ENCODE data around the gene LRRC59. TPM values are rescaled to one million over a fixed set of nuclear protein-coding genes. Genes with fewer than 3 reads are reported as not detected.

The LRRC59 gene
- total RNA-seq (100 to 1,000 TPM in 1 of 6 donors, 10 to 100 TPM in 5; 66.7 to 114 (median 74.2) TPM), polyA plus RNA-seq (10 to 100 TPM; 29.3 to 33.0 TPM)

DNA sequence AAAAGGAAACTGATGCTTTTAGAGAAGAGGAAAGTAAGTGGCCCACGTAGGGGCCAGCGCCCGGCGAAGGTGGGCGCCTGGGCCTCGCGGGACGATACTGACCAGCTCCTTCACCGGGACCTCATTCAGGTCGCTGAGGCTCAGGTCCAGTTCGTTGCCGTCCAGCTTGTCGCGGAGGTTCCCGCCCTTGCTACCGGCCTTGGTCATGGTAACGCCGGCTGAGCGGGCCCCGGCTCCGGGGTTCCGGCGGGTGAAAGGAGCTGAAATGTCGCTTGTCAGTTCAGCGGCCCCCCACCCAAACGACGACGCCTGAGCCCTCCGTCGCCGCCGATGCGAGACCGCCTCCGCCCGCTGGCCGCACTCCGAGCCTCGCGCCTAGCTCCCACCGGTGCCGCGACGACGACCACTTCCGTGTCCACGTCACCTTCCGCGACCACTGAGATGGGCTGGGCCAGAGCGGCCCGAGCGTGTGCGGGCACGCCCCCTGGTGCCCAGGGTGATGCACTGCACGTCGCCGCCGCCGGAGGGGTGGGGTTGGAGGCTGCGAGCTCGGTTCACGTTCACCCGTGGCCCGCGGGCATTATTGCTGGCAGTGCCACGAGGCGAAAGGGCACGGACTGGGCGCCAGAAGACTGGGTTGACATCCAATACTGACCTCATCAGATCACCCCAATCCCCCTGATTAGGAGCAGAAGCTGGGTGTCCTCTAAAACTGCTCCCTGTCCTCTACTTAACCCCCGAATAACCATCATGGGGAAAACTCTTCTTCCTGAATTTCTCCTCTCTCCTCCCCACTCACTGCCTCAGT, at the start of gene LRRC59:
Gene LRRC59, minus strand, starts transcription at position 413 of the 808 bp plus-strand sequence. Its CDS starts 206 bp downstream, at position 207.
- TF ChIP-seq, protein P1, sequence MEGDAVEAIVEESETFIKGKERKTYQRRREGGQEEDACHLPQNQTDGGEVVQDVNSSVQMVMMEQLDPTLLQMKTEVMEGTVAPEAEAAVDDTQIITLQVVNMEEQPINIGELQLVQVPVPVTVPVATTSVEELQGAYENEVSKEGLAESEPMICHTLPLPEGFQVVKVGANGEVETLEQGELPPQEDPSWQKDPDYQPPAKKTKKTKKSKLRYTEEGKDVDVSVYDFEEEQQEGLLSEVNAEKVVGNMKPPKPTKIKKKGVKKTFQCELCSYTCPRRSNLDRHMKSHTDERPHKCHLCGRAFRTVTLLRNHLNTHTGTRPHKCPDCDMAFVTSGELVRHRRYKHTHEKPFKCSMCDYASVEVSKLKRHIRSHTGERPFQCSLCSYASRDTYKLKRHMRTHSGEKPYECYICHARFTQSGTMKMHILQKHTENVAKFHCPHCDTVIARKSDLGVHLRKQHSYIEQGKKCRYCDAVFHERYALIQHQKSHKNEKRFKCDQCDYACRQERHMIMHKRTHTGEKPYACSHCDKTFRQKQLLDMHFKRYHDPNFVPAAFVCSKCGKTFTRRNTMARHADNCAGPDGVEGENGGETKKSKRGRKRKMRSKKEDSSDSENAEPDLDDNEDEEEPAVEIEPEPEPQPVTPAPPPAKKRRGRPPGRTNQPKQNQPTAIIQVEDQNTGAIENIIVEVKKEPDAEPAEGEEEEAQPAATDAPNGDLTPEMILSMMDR (IDR thresholded peaks at IDR 0.05), result peak; percentile 97 to 99 (median 98)
- H3K36me3 ChIP-seq, result peaks cover 0 to 21% (median 14%) of the 10 kb centered on the region in 3 donors
- H3K27me3 ChIP-seq, result no peaks in the 10 kb centered on the region
- intact Hi-C loops (cut with DNase I), result no loop called here
- 0 to 1% methylated on average over 69 to 70 of the region's 70 CpGs for WGBS, 2 donors
- H3K27ac ChIP-seq, result peak within 1 kb of the TSS; percentile 81 to 97 (median 94)
- H3K9me3 ChIP-seq, result no peaks in the 10 kb centered on the region
- peak within 1 kb of the TSS; percentile 40 to 94 (median 81) for H3K4me3 ChIP-seq
- DNase-seq (peak; percentile 83 to 98 (median 92)), FAIRE-seq (no peak), ATAC-seq (peak; percentile 78 to 97 (median 90))
- peaks cover 9 to 16% (median 13%) of the 10 kb centered on the region in 3 donors for H3K4me1 ChIP-seq

DNA sequence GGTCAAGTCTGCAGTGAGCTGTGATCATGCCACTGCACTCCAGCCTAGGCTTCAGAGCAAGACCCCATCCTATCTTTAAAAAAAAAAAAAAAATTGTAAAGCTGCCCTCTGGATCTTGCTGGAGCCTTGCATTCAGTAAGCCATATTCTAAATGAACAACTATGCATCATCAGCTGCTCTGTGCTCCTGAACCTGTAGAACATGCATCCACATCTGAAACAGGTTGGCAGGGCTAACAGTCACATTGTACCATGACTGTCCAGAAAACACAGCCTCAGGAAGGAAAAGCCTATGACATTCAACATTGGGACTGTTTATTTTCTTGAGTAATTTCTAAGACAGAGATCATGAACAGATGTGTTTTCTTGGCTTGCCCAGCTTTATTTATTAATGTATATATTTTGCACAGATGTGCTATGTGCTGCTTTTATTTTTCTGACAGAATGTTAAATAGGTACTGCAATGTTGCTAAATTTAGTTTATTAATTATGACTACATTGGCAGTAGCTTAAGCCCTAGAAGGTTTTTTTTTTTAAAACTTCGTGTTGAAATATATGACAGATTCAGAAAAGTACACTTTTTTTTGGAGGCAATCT, 48.5 kb upstream of the LRRC59 start:
- H3K4me1 ChIP-seq, result peaks cover 22 to 30% (median 27%) of the 10 kb centered on the region in 3 donors
- FAIRE-seq (no peak), ATAC-seq (no peak), DNase-seq (no peak)
- intact Hi-C loops (cut with DNase I), result no loop called here
- no peak overlapping the region for H3K4me3 ChIP-seq
- H3K27me3 ChIP-seq, result no peaks in the 10 kb centered on the region
- TF ChIP-seq, protein P1 (IDR thresholded peaks at IDR 0.05), result no peak
- 20 to 27% methylated on average over 1 of the region's 1 CpG for WGBS, 2 donors
- no peak overlapping the region for H3K27ac ChIP-seq
- H3K9me3 ChIP-seq, result no peaks in the 10 kb centered on the region
- H3K36me3 ChIP-seq, result no peaks in the 10 kb centered on the region

DNA sequence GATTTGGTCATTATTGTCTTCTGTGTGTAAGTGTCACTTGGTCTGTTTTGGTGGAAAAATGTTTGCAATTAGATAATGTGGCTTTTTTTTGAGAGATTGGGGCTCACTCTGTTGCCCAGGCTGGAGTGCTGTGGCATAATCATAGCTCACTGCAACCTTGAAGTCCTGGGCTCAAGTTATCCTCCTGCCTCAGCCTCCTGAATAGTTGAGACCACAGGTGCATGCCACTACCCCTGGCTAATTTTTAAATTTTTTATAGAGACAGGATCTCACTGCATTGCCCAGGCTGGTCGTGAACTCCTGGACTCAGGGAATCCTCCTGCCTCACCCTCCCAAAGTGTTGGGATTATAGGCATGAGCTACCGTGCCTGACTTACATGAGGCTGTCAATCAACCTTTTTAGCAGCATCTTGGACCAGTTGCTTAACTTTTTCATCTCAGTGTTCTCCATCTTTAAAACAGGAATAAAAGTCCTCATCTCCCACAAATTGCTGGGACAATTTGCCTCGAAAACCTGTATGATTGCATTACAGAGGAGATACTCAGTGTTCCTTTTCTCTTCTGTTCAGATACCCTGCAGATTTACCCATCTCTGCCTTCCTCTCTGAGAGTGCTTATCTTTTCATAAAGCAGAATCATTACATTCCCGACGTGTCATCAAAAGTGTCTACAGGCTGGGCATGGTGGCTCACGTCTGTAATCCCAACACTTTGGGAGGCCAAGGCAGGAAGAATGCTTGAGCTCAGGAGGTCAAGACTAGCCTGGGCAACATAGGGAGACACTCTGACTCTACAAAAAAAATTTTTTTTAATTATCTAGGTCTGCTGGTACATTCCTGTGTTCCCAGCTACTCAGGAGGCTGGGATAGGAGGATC, 47.8 kb upstream of the LRRC59 start:
- Histone ChIP-seq H3K27ac (no peak overlapping the region), H3K4me1 (peaks cover 26 to 37% (median 34%) of the 10 kb centered on the region in 3 donors), H3K4me3 (no peak overlapping the region), H3K27me3 (no peaks in the 10 kb centered on the region), H3K36me3 (no peaks in the 10 kb centered on the region), H3K9me3 (no peaks in the 10 kb centered on the region)
- ATAC-seq, result no peak
- WGBS, 2 donors, result 94 to 96% methylated on average over 6 of the region's 6 CpGs
- no peak for DNase-seq
- no peak for FAIRE-seq
- intact Hi-C loops (cut with DNase I), result no loop called here
- TF ChIP-seq, protein P1 (IDR thresholded peaks at IDR 0.05), result no peak

DNA sequence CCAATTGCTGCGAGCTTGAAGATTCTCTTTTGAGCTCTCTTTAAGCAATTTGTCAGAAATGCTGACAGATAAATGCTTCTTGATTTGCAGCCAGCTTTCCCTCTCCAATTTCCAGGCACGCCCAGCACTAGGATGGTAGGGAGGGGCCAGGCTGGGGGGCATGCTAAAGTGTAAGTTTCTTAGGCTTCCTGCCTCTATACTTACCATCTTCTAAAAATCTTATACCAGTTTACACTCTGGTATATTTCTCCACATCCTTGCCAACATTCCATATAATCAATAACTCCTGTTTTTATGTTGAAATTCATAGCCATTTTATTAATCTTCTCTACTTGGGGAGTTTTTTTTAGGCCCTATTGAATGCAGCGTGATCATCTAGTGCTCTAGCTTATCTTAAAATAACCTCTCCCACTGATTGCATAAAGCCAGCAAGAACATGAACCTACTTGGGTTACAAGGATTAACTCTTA, 46.2 kb upstream of the LRRC59 start:
- intact Hi-C loops (cut with DNase I), result no loop called here
- Histone ChIP-seq H3K4me1 (peaks cover 22 to 38% (median 36%) of the 10 kb centered on the region in 3 donors), H3K9me3 (no peaks in the 10 kb centered on the region), H3K27ac (no peak overlapping the region), H3K4me3 (no peak overlapping the region), H3K27me3 (no peaks in the 10 kb centered on the region), H3K36me3 (no peaks in the 10 kb centered on the region)
- ATAC-seq, result no peak
- TF ChIP-seq, protein P1 (IDR thresholded peaks at IDR 0.05), result no peak
- FAIRE-seq, result no peak
- DNase-seq, result no peak
- WGBS, 2 donors, result 19 to 22% methylated on average over 3 of the region's 3 CpGs
